Subcutaneous abdominal adipose tissue (tissue), 5 donors: ENCODE data around the gene RPL13.

Experiments used
- H3K27ac ChIP-seq: one replicate; pipeline ENCODE4 v1.7.0; 2013; ENCODE audit warnings: low read depth, mild to moderate bottlenecking, inconsistent platforms, low read length, moderate library complexity
- H3K27me3 ChIP-seq, 5 donors: one replicate each; pipeline ENCODE4 v1.7.0; 2013; ENCODE audit warnings: low read length in 5 of 5, inconsistent platforms in 1 of 5; ENCODE audit not compliant: control insufficient read depth in 5 of 5, insufficient read depth in 4 of 5
- H3K36me3 ChIP-seq, 5 donors: one replicate each; pipeline ENCODE4 v1.7.0; 2013; ENCODE audit warnings: low read length in 5 of 5; ENCODE audit not compliant: control insufficient read depth in 5 of 5, insufficient read depth in 5 of 5
- H3K4me1 ChIP-seq, 5 donors: one replicate each; pipeline ENCODE4 v1.7.0; 2013; ENCODE audit warnings: low read length in 5 of 5, mild to moderate bottlenecking in 3 of 5, moderate library complexity in 1 of 5; ENCODE audit not compliant: control insufficient read depth in 5 of 5, insufficient read depth in 5 of 5
- H3K4me3 ChIP-seq, 5 donors: one replicate each; pipeline ENCODE4 v1.7.0; 2013; ENCODE audit warnings: low read length in 5 of 5, low read depth in 1 of 5
- H3K9ac ChIP-seq, 5 donors: one replicate each; pipeline ENCODE4 v1.7.0; 2013; ENCODE audit warnings: low read length in 5 of 5, mild to moderate bottlenecking in 4 of 5, moderate library complexity in 3 of 5
- H3K9me3 ChIP-seq, 5 donors: one replicate each; pipeline ENCODE4 v1.7.0; 2013; ENCODE audit warnings: low read length in 5 of 5; ENCODE audit not compliant: control insufficient read depth in 5 of 5
- donor health status: healthy.
- donor health status: healthy.
- donor health status: healthy.
- donor health status: healthy.
- donor health status: healthy.

The RPL13 gene

DNA sequence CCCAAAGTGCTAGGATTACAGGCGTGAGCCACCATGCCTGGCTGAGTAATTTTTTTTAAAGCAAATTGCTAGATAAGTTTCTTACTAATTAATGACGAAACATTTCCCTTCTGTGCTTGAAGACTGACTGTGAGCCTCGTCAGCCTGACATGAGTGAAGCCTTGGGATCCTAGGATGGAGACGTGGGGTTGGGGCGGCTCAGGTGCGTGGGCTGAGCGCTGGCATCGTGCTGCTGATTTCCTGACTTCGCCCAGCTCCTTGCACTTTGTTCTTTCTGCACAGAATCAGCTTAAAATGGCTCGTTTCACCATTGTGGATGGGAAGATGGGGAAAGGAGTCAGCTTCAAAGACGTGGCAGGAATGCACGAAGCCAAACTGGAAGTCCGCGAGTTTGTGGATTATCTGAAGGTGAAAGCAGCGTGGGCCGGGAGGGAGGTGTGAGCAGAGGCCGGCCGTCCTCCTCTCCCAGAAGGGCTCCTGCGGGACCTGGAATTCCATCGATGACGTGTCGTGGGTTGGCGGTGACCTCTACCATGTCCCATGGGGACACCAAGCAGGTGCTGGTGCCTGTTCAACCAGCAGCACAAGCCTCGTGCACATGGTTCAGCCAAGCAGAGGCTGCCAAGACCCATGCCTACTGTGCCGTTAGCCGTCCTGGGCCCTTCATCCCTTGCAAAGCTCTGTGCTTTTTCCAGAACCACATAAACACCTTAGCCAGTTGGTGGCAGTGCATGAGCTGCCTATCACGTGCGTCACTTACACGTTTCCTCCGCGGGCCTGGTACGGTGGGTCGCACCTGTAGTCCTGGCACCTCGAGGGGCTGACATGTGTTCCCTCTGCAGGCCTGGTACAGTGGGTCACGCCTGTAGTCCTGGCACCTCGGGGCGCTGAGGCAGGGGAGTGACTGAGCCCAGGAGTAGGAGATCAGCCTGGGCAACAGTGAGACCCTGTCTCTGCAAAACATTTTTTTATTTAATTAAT is 29.8 kb upstream of the RPL13 start:
- Histone ChIP-seq H3K4me1 (peaks cover 3 to 37% (median 22%) of the 10 kb centered on the region in 5 donors), H3K27ac (no peak overlapping the region), H3K4me3 (no peak overlapping the region), H3K9ac (no peak overlapping the region), H3K27me3 (no peaks in the 10 kb centered on the region), H3K36me3 (peaks cover 6 to 97% (median 78%) of the 10 kb centered on the region in 5 donors), H3K9me3 (no peaks in the 10 kb centered on the region)

DNA sequence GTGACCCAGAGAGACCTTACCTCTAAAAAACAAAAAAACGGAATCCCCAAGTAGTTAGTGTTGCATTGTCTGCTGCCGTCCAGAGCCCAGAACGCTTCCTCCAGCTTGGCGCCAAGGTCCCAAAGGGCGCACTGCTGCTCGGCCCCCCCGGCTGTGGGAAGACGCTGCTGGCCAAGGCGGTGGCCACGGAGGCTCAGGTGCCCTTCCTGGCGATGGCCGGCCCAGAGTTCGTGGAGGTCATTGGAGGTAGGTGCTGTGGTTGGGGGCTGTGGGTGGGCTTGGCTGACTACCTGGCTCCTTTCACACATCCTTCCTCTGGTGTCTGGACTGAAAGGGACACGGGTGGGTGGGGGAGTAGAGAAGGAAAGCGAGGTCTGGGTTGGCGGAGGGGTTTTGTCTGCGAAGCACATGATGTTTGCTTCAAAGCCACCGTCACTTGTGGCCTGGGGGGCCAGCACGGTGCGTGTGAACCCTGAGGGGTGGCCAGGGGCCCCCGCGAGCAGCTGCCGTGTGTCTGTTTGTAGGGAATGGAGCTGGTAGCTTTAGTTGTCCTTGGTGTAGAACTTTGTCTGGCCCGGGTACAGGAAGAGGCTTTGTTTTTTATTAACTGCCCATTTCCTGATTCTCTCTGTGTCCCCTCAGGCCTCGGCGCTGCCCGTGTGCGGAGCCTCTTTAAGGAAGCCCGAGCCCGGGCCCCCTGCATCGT is 28.5 kb upstream of the RPL13 start:
- Histone ChIP-seq H3K4me1 (peaks cover 3 to 37% (median 22%) of the 10 kb centered on the region in 5 donors), H3K36me3 (peaks cover 5 to 91% (median 70%) of the 10 kb centered on the region in 5 donors), H3K4me3 (no peak overlapping the region), H3K27ac (no peak overlapping the region), H3K9me3 (no peaks in the 10 kb centered on the region), H3K9ac (no peak overlapping the region), H3K27me3 (no peaks in the 10 kb centered on the region)

DNA sequence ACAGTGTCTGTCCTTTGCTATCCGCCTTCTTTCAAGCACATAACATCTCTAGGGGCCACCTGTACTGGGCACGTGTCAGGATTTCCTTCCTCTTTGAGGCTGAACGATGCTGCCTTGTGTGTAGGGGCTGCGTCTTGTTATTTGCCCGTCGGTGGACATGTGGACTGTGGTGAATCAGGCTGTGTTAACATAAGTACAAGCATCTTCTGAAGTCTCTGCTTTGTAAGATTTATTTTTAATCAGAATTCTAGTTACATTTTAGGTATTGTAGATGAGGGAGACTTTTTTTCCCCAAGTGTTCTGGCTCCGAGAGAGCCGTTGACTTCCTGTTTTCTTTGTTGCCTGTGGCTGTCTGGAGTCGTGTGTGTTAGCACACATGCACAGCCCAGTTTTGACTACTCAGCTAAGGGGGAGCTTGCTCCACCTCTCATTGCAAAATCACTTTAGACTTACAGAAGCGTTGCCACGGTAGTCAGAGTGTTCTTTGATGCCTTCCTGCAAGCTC is 26.2 kb upstream of the RPL13 start:
- Histone ChIP-seq H3K36me3 (peaks cover 0 to 86% (median 74%) of the 10 kb centered on the region in 5 donors), H3K4me3 (no peak overlapping the region), H3K27me3 (no peaks in the 10 kb centered on the region), H3K27ac (peak overlapping the region; percentile 47), H3K9ac (peak overlapping the region in 1 of 5 donors; percentile 14), H3K9me3 (no peaks in the 10 kb centered on the region), H3K4me1 (peaks cover 3 to 37% (median 22%) of the 10 kb centered on the region in 5 donors)

DNA sequence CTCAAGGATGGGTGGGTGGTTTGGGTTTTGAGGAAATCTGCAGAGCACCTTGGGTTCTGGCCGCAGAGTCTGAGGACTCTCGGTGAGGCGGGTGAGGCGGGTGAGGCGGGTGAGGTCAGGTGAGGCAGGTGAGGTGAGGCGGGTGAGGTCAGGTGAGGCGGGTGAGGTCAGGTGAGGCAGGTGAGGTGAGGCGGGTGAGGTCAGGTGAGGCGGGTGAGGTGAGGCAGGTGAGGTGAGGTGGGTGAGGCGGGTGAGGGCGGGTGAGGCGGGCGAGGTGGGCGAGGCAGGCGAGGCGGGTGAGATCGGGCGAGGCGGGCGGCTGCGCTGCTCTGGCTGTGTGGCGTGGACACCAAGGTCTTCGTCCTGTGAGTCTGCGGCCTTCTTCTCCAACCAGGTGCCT is 24.1 kb upstream of the RPL13 start:
- H3K36me3 ChIP-seq = peaks cover 0 to 82% (median 68%) of the 10 kb centered on the region in 5 donors
- no peak overlapping the region for H3K4me3 ChIP-seq
- H3K27ac ChIP-seq = no peak overlapping the region
- H3K27me3 ChIP-seq = no peaks in the 10 kb centered on the region
- peaks cover 3 to 33% (median 22%) of the 10 kb centered on the region in 5 donors for H3K4me1 ChIP-seq
- no peak overlapping the region for H3K9ac ChIP-seq
- H3K9me3 ChIP-seq = no peaks in the 10 kb centered on the region

DNA sequence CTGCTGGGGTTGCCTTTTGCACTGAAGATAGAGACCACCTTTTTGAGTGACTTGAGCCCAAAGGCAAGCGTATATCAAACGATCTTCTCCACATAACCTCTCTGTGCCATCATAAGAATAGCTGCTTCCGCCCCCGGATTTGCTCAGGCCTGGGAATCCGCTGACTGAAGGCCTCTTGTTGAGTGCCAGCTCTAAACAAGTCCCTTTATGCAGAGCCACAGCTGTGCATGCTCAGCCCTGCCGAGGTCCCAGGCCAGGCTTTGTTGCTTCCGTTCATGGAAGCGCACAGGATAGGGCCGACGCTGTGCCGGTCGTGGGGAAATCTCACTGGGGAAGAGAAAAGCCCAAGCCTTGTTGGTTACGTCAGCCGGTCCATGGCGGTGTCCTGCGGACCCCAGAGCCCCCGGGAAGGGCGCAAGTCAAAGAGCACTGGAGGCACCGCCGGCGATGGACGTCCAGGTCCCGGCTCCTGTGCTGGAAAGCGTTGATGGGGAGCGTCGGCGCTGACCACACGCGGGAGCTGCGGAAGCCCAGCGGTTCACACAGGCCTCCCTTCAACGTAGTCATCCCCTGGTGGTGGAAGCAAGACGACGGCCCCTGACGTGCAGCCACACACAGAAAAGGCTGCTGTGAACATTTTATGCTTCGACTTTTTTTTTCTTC is 23.5 kb upstream of the RPL13 start:
- H3K9ac ChIP-seq = no peak overlapping the region
- no peaks in the 10 kb centered on the region for H3K9me3 ChIP-seq
- peaks cover 0 to 82% (median 66%) of the 10 kb centered on the region in 5 donors for H3K36me3 ChIP-seq
- no peak overlapping the region for H3K4me3 ChIP-seq
- peaks cover 3 to 26% (median 22%) of the 10 kb centered on the region in 5 donors for H3K4me1 ChIP-seq
- no peaks in the 10 kb centered on the region for H3K27me3 ChIP-seq
- no peak overlapping the region for H3K27ac ChIP-seq

DNA sequence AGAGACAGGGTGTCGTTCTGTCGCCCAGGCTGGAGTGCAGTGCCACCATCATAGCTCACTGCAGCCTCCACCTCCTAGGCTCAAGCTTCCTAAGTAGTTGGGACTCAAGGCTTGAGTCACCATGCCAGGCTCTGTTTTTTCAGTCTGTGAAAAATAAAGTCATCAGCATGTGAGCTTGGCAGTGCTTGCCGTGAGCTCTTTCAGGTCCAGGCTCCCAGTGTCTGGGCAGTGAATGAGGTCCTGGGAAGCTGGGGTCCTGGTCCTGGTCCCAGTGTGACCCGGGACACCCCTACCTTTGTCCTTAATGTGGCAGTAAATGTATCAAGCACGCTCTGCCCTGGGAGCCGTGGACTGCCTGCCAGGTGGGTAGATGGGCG is 22.9 kb upstream of the RPL13 start:
- Histone ChIP-seq H3K36me3 (peaks cover 0 to 82% (median 62%) of the 10 kb centered on the region in 5 donors), H3K27ac (no peak overlapping the region), H3K4me1 (peaks cover 3 to 22% (median 19%) of the 10 kb centered on the region in 5 donors), H3K27me3 (no peaks in the 10 kb centered on the region), H3K9ac (no peak overlapping the region), H3K4me3 (no peak overlapping the region), H3K9me3 (no peaks in the 10 kb centered on the region)

DNA sequence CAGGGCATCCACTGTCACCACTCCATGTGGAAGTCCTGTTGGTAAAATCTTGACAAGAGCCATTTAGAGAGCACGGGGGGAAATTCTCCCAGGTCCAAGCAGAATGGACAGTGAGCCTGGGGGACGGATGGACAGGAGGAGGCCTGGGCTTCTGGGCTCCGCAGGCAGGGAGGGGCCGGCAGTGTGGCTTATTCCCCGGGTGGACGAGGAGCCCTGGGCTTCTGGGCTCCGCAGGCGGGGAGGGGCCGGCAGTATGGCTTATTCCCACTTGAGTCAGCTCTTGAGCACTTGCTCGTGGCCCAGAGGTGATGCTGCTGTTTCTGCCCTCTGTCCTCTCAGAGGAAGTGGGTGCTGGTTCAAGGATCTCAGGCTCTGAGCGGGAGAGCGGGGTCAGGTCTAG is 22.2 kb upstream of the RPL13 start:
- Histone ChIP-seq H3K27me3 (no peaks in the 10 kb centered on the region), H3K36me3 (peaks cover 0 to 77% (median 57%) of the 10 kb centered on the region in 5 donors), H3K4me1 (peaks cover 3 to 21% (median 19%) of the 10 kb centered on the region in 5 donors), H3K9me3 (no peaks in the 10 kb centered on the region), H3K27ac (no peak overlapping the region), H3K4me3 (no peak overlapping the region), H3K9ac (no peak overlapping the region)

DNA sequence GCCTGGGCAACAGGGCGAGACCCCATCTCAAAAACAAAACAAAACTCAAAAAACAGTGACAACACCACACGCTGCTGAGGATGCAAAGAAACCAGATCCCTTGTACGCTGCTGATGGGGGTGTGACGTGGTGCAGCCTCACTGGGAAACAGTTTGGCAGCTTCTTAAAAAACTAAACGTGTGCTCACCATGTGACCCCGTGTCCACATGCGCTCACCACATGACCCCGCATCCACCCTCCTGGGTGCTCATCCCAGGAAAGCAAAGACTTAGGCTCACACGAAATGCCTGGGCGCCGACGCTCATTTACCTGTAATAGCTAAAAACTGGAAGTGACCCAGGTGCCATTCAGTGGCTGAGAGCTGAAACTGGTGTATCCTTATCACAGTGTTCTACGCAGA is 19.9 kb upstream of the RPL13 start:
- no peaks in the 10 kb centered on the region for H3K9me3 ChIP-seq
- no peak overlapping the region for H3K27ac ChIP-seq
- H3K4me1 ChIP-seq = peaks cover 0 to under 1% (median 0%) of the 10 kb centered on the region in 5 donors
- H3K27me3 ChIP-seq = no peaks in the 10 kb centered on the region
- H3K9ac ChIP-seq = no peak overlapping the region
- H3K4me3 ChIP-seq = no peak overlapping the region
- H3K36me3 ChIP-seq = peaks cover 0 to 73% (median 49%) of the 10 kb centered on the region in 5 donors

DNA sequence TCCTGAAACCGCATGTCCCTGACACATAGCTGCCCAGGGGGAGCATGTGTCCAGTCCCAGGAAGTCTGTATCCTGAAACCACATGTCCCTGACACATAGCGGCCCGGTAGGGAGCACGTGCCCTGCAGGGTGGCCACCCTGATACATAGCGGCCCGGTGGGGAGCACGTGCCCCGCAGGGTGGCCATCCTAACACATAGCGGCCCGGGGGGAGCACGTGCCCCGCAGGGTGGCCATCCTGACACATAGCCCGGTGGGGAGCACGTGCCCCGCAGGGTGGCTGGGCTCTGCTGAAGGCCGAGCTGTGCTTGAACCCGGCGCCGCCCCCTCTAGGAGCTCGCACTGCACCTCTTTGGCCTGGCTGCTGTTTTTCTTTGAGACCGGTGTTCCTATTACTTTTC is 18.7 kb upstream of the RPL13 start:
- no peaks in the 10 kb centered on the region for H3K9me3 ChIP-seq
- no peak overlapping the region for H3K9ac ChIP-seq
- no peaks in the 10 kb centered on the region for H3K27me3 ChIP-seq
- H3K36me3 ChIP-seq = peaks cover 0 to 80% (median 56%) of the 10 kb centered on the region in 5 donors
- H3K27ac ChIP-seq = no peak overlapping the region
- no peaks in the 10 kb centered on the region for H3K4me1 ChIP-seq
- H3K4me3 ChIP-seq = no peak overlapping the region
